ENCODE measurements around the gene SEC24A.

- TF ChIP-seq, protein P1, sequence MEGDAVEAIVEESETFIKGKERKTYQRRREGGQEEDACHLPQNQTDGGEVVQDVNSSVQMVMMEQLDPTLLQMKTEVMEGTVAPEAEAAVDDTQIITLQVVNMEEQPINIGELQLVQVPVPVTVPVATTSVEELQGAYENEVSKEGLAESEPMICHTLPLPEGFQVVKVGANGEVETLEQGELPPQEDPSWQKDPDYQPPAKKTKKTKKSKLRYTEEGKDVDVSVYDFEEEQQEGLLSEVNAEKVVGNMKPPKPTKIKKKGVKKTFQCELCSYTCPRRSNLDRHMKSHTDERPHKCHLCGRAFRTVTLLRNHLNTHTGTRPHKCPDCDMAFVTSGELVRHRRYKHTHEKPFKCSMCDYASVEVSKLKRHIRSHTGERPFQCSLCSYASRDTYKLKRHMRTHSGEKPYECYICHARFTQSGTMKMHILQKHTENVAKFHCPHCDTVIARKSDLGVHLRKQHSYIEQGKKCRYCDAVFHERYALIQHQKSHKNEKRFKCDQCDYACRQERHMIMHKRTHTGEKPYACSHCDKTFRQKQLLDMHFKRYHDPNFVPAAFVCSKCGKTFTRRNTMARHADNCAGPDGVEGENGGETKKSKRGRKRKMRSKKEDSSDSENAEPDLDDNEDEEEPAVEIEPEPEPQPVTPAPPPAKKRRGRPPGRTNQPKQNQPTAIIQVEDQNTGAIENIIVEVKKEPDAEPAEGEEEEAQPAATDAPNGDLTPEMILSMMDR (IDR thresholded peaks at IDR 0.05): no peak
- TF ChIP-seq POLR2AphosphoS5 (IDR thresholded peaks at IDR 0.05): no peak
Observed at GRCh38 chr5:134659922-134660321, 11.3 kb downstream of the SEC24A start.

Data from esophagus muscularis mucosa (tissue), 3 donors.